GM12878 (cell line): ENCODE results near the gene WDFY4. TPM values are rescaled to one million over a fixed set of nuclear protein-coding genes. Genes with fewer than 3 reads are reported as not detected.
A peak's percentile ranks its signal among the peaks of the same experiment; 100 is the strongest.

Experiments
- ATAC-seq: fragments of 200-7000 bp; cut with Tn5 transposase; 3 replicates; pipeline ENCODE4 v1.9.1; 2020; ENCODE audit warnings: mild to moderate bottlenecking, moderate library complexity
- BruUV-seq: library from RNA; stranded (reverse); fragments of 400-500 nt; replicated peaks from 2 replicates; lab custom pipeline; 2021; lab: Mats Ljungman, UMichigan
- CTCF ChIA-PET: fragments of 300-600 bp; sonication (Branson Sonifier 250); formaldehyde crosslinking; extraction: SDS; loops from one replicate; lab custom pipeline; 2021; ENCODE audit warnings: inconsistent platforms; lab: Yijun Ruan, JAX
- POLR2A ChIA-PET: fragments of 350-600 bp; formaldehyde crosslinking; extraction: SDS; loops from one replicate; lab custom pipeline; 2021; ENCODE audit warnings: inconsistent platforms; lab: Charles Lee
- RAD21 ChIA-PET: fragments of 300-600 bp; sonication (Branson Sonifier 250); formaldehyde crosslinking; loops from one replicate; lab custom pipeline; 2023; ENCODE audit warnings: antibody characterized with exemption; ENCODE audit not compliant: unreplicated experiment; lab: Charles Lee
- SMC1A ChIA-PET: fragments of 300-600 bp; sonication (Branson Sonifier 250); formaldehyde crosslinking; loops from one replicate; lab custom pipeline; 2023; ENCODE audit not compliant: unreplicated experiment, uncharacterized antibody; lab: Charles Lee
- DNase-seq: peaks from one replicate; pipeline ENCODE4 v3.0.0-alpha.2; 2011; ENCODE audit warnings: low read depth, low spot score
- FAIRE-seq: peaks from 3 replicates; lab custom pipeline; 2011; peaks lifted over from hg19 to GRCh38; lab: Jason Lieb, UNC
- H2AFZ ChIP-seq: 2 replicates; pipeline ENCODE4 v1.6.0; 2011; ENCODE audit warnings: low read depth, low read length, control low read depth; ENCODE audit not compliant: control insufficient read depth
- H3K27ac ChIP-seq: 2 replicates; pipeline ENCODE4 v1.5.1; 2011; ENCODE audit warnings: control low read depth; ENCODE audit not compliant: control insufficient read depth, insufficient read depth
- H3K27me3 ChIP-seq, 2 experiments: replicated peaks in 1 of 2; 2 replicates each; pipeline versions ENCODE4 v1.6.0 to v1.6.1; 2011; ENCODE audit warnings: low read length in 1 of 2; ENCODE audit not compliant: control insufficient read depth in 2 of 2, insufficient read depth in 2 of 2
- H3K36me3 ChIP-seq, 2 experiments: 2 replicates each; pipeline ENCODE4 v1.5.1; 2011; ENCODE audit warnings: low read length in 1 of 2; ENCODE audit not compliant: control insufficient read depth in 2 of 2, insufficient read depth in 2 of 2
- H3K4me1 ChIP-seq: 2 replicates; pipeline ENCODE4 v1.6.1; 2011; ENCODE audit warnings: mild to moderate bottlenecking, low read length, moderate library complexity, mixed read lengths; ENCODE audit not compliant: control insufficient read depth, insufficient read depth
- H3K4me2 ChIP-seq: 2 replicates; pipeline ENCODE4 v1.6.0; 2011; ENCODE audit warnings: control low read depth; ENCODE audit not compliant: control insufficient read depth, insufficient read depth
- H3K4me3 ChIP-seq: fragments of 200-600 bp; sonication (generic); 2 replicates; pipeline ENCODE4 v1.5.1; 2016
- H3K79me2 ChIP-seq: 2 replicates; pipeline ENCODE4 v1.6.0; 2011; ENCODE audit warnings: low read length; ENCODE audit not compliant: control insufficient read depth, insufficient read depth
- H3K9ac ChIP-seq: 2 replicates; pipeline ENCODE4 v1.8.0; 2011; ENCODE audit warnings: low read length, control low read depth, mixed read lengths; ENCODE audit not compliant: control insufficient read depth, insufficient read depth
- H3K9me3 ChIP-seq: replicated peaks from 3 replicates; pipeline ENCODE4 v1.5.1; 2011; ENCODE audit warnings: mild to moderate bottlenecking, low read length; ENCODE audit not compliant: control insufficient read depth, insufficient read depth
- H4K20me1 ChIP-seq: 2 replicates; pipeline ENCODE4 v1.6.0; 2011; ENCODE audit not compliant: control insufficient read depth, insufficient read depth
- ELK1 ChIP-seq: IDR thresholded peaks from 2 replicates; pipeline ENCODE4 v1.6.1; 2012; ENCODE audit warnings: low read depth, low read length, improper control_type of control experiment
- FOXK2 ChIP-seq: fragments of 450-650 bp; IDR thresholded peaks from 2 replicates; pipeline ENCODE4 v1.6.1; 2017; ENCODE audit warnings: mild to moderate bottlenecking, moderate library complexity
- FOXM1 ChIP-seq: IDR thresholded peaks from 2 replicates; pipeline ENCODE4 v1.6.1; 2012; ENCODE audit warnings: low read depth, mild to moderate bottlenecking, inconsistent platforms, low read length, moderate library complexity
- IKZF1 ChIP-seq: fragments of 450-650 bp; conservative IDR thresholded peaks from 2 replicates; pipeline ENCODE4 v1.6.1; 2017; ENCODE audit warnings: antibody characterized with exemption, mild to moderate bottlenecking
- MEF2A ChIP-seq: IDR thresholded peaks from 2 replicates; pipeline ENCODE4 v1.6.1; 2011; ENCODE audit warnings: low read depth, mild to moderate bottlenecking, low read length, moderate library complexity; ENCODE audit not compliant: insufficient read depth
- NBN ChIP-seq: fragments of 450-650 bp; IDR thresholded peaks from 2 replicates; pipeline ENCODE4 v1.6.1; 2016
- RBBP5 ChIP-seq: fragments of 200-600 bp; sonication (generic); conservative IDR thresholded peaks from 2 replicates; pipeline ENCODE4 v1.6.1; 2016
- TBL1XR1 ChIP-seq: IDR thresholded peaks from 2 replicates; pipeline ENCODE4 v1.6.1; 2012; ENCODE audit warnings: low read depth, low read length, improper control_type of control experiment
- TCF3 ChIP-seq: IDR thresholded peaks from 2 replicates; pipeline ENCODE4 v1.6.1; 2012; ENCODE audit warnings: low read depth, mild to moderate bottlenecking, low read length, borderline replicate concordance; ENCODE audit not compliant: insufficient read depth
- TCF7 ChIP-seq: IDR thresholded peaks from 2 replicates; pipeline ENCODE4 v1.6.1; 2014; ENCODE audit warnings: antibody characterized with exemption, borderline replicate concordance
- ZNF24 ChIP-seq: fragments of 450-650 bp; IDR thresholded peaks from 2 replicates; pipeline ENCODE4 v1.6.1; 2017; ENCODE audit warnings: antibody characterized with exemption, mild to moderate bottlenecking
- ZNF274 ChIP-seq: IDR thresholded peaks from one replicate; pipeline ENCODE4 v1.8.0; 2011; ENCODE audit not compliant: insufficient read length, insufficient read depth
- WGBS: methylation state at CpG from one replicate; pipeline ENCODE4 v1.1.6; 2016; ENCODE audit warnings: low lambda C conversion rate; ENCODE audit not compliant: insufficient replicate concordance, insufficient coverage; ENCODE audit errors: missing lambda C conversion rate; 5-methylcytosine and 5-hydroxymethylcytosine counted together
- in situ Hi-C: fragments of 300-500 bp; cut with MboI; formaldehyde crosslinking; loops from 9 replicates; pipeline ENCODE4 v1.14.3; 2018; ENCODE audit warnings: mixed read lengths
- intact Hi-C: fragments of 100-400 bp; cut with micrococcal nuclease; formaldehyde crosslinking; loops from one replicate; pipeline ENCODE4 v1.14.2; 2022; ENCODE audit not compliant: unreplicated experiment
- polyA plus RNA-seq, 11 experiments: library from polyadenylated mRNA; depleted of rRNA in 4 of 11; unstranded in 6 of 11; stranded (reverse) in 5 of 11; fragments of >200 nt; fragmentation: Nextera tagmentation in 4 of 11; fragmentation: Illumina TruSeq in 1 of 11; extraction: Ambion mirVana in 4 of 11; extraction: Trizol in 1 of 11; gene quantifications; 1 replicate in 1 of 11; 2 replicates in 10 of 11; pipeline versions ENCODE4 v1.2.1 to v1.2.3, GENCODE V29; 2011 to 2016; ENCODE audit warnings: inconsistent platforms in 2 of 11, missing spikeins in 2 of 11, low read depth in 1 of 11
- total RNA-seq, 4 experiments: library from RNA; depleted of rRNA in 3 of 4; stranded (reverse); fragments of >200 nt in 3 of 4; fragmentation: Illumina TruSeq in 1 of 4; extraction: Trizol in 1 of 4; gene quantifications; 2 replicates each; pipeline versions ENCODE4 v1.2.1 to v1.2.3, GENCODE V29; 2013 to 2021
- TF ChIP-seq, protein P1 (sequence below): fragments of 450-650 bp; formaldehyde crosslinking; IDR thresholded peaks from 2 replicates; pipeline ENCODE4 v1.5.0; 2022; ENCODE audit warnings: mild to moderate bottlenecking, missing genetic modification characterization
- TF ChIP-seq, protein P2 (sequence below): fragments of 450-650 bp; formaldehyde crosslinking; IDR thresholded peaks from 2 replicates; pipeline ENCODE4 v1.4.0; 2022; ENCODE audit warnings: mild to moderate bottlenecking, moderate library complexity
- TF ChIP-seq, protein P3 (sequence below): fragments of 450-650 bp; IDR thresholded peaks from 2 replicates; pipeline ENCODE4 v1.6.1; 2017; ENCODE audit warnings: mild to moderate bottlenecking, low read depth, inconsistent platforms; ENCODE audit not compliant: poor library complexity, severe bottlenecking

WDFY4 gene
- total and polyA plus RNA-seq, 10 of the 15 experiments (the other 5 are each of a cell fraction or from before 2014, with no cell fraction given) = 13.5 to 132 (median 47.3) TPM

DNA sequence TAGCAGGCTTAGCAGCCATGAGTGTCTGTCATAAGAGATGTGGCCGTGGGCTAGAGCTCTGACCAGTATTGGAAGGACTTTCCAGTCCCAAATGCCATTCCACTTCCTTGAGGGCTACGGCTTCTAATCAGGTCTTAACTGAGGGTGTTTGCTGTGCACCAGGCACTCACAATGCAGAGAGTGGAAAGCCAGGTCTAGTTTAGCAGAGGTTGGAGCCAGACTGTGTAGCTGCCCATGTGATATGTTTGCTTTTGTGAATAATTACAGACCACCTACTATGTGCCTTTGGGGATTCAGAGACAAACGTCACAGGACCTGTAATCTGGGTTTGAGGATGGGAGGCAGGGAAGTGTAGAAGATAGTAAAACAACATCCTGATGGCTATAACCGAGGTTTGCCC lies 79.8 kb downstream of the WDFY4 start:
- no TSS peak for BruUV-seq
- 88% methylated on average over 4 of the region's 4 CpGs for WGBS
- H4K20me1 ChIP-seq = no peaks in the 10 kb centered on the region
- ChIA-PET SMC1A (interaction anchor here (0.9 to 3.5 kb wide), 10 partner anchors 39 to 106 kb away, joined by 3 to 25 read pairs (median 4); no protein-coding TSS in a partner anchor), RAD21 (interaction anchor here (0.9 to 2.8 kb wide), 8 partner anchors 9 to 107 kb away, joined by 3 to 17 read pairs (median 4); no protein-coding TSS in a partner anchor), CTCF (interaction anchor here (0.7 to 4.9 kb wide), 17 partner anchors 9 to 169 kb away, joined by 3 to 35 read pairs (median 4); no protein-coding TSS in a partner anchor), POLR2A (interaction anchor here (0.6 to 1.5 kb wide), 5 partner anchors 23 to 1287 kb away, joined by 3 to 8 read pairs (median 3); no protein-coding TSS in a partner anchor)
- H3K4me3 ChIP-seq = no peak overlapping the region
- peaks cover 3% of the 10 kb centered on the region for H3K79me2 ChIP-seq
- no peak overlapping the region for H2AFZ ChIP-seq
- no peaks in the 10 kb centered on the region for H3K9me3 ChIP-seq
- intact Hi-C loops (loop anchor here (2.0 kb wide), 1 partner anchor 40 kb away; no protein-coding TSS in a partner anchor), in situ Hi-C loops (loop anchor here (25.0 kb wide), 1 partner anchor 98 kb away; no protein-coding TSS in a partner anchor)
- H3K27ac ChIP-seq = peak overlapping the region; percentile 54
- H3K4me2 ChIP-seq = no peak overlapping the region
- DNase-seq (no peak), ATAC-seq (no peak), FAIRE-seq (no peak)
- H3K27me3 ChIP-seq = no peaks in the 10 kb centered on the region
- H3K36me3 ChIP-seq = peaks cover 33 to 43% of the 10 kb centered on the region in 2 experiments
- H3K9ac ChIP-seq = no peak overlapping the region
- H3K4me1 ChIP-seq = peaks cover 18% of the 10 kb centered on the region
- TF ChIP-seq, protein P1, sequence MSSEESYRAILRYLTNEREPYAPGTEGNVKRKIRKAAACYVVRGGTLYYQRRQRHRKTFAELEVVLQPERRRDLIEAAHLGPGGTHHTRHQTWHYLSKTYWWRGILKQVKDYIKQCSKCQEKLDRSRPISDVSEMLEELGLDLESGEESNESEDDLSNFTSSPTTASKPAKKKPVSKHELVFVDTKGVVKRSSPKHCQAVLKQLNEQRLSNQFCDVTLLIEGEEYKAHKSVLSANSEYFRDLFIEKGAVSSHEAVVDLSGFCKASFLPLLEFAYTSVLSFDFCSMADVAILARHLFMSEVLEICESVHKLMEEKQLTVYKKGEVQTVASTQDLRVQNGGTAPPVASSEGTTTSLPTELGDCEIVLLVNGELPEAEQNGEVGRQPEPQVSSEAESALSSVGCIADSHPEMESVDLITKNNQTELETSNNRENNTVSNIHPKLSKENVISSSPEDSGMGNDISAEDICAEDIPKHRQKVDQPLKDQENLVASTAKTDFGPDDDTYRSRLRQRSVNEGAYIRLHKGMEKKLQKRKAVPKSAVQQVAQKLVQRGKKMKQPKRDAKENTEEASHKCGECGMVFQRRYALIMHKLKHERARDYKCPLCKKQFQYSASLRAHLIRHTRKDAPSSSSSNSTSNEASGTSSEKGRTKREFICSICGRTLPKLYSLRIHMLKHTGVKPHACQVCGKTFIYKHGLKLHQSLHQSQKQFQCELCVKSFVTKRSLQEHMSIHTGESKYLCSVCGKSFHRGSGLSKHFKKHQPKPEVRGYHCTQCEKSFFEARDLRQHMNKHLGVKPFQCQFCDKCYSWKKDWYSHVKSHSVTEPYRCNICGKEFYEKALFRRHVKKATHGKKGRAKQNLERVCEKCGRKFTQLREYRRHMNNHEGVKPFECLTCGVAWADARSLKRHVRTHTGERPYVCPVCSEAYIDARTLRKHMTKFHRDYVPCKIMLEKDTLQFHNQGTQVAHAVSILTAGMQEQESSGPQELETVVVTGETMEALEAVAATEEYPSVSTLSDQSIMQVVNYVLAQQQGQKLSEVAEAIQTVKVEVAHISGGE (CRISPR knock-in tag) = no peak
- TF ChIP-seq, protein P2, sequence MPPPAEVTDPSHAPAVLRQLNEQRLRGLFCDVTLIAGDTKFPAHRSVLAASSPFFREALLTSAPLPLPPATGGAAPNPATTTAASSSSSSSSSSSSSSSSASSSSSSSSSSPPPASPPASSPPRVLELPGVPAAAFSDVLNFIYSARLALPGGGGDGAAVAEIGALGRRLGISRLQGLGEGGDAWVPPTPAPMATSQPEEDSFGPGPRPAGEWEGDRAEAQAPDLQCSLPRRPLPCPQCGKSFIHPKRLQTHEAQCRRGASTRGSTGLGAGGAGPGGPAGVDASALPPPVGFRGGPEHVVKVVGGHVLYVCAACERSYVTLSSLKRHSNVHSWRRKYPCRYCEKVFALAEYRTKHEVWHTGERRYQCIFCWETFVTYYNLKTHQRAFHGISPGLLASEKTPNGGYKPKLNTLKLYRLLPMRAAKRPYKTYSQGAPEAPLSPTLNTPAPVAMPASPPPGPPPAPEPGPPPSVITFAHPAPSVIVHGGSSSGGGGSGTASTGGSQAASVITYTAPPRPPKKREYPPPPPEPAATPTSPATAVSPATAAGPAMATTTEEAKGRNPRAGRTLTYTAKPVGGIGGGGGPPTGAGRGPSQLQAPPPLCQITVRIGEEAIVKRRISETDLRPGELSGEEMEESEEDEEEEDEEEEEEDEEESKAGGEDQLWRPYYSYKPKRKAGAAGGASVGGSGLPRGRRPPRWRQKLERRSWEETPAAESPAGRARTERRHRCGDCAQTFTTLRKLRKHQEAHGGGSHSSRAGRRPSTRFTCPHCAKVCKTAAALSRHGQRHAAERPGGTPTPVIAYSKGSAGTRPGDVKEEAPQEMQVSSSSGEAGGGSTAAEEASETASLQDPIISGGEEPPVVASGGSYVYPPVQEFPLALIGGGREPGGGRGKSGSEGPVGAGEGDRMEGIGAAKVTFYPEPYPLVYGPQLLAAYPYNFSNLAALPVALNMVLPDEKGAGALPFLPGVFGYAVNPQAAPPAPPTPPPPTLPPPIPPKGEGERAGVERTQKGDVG = no peak
- TF ChIP-seq MEF2A (no peak), RBBP5 (no peak), ZNF24 (no peak), ZNF274 (no peak), TBL1XR1 (no peak), FOXM1 (no peak), ELK1 (no peak), FOXK2 (no peak), TCF7 (no peak), IKZF1 (no peak), TCF3 (no peak), NBN (no peak)
- TF ChIP-seq, protein P3, sequence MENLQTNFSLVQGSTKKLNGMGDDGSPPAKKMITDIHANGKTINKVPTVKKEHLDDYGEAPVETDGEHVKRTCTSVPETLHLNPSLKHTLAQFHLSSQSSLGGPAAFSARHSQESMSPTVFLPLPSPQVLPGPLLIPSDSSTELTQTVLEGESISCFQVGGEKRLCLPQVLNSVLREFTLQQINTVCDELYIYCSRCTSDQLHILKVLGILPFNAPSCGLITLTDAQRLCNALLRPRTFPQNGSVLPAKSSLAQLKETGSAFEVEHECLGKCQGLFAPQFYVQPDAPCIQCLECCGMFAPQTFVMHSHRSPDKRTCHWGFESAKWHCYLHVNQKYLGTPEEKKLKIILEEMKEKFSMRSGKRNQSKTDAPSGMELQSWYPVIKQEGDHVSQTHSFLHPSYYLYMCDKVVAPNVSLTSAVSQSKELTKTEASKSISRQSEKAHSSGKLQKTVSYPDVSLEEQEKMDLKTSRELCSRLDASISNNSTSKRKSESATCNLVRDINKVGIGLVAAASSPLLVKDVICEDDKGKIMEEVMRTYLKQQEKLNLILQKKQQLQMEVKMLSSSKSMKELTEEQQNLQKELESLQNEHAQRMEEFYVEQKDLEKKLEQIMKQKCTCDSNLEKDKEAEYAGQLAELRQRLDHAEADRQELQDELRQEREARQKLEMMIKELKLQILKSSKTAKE = no peak
